Activated B cell treated with CpG ODN at 0.5 μM for 24 hours (primary cell): ENCODE measurements around the gene GPR146. TPM values are rescaled to one million over a fixed set of nuclear protein-coding genes. Genes with fewer than 3 reads are reported as not detected.

Experiments
- ATAC-seq: fragments of 200-7000 bp; cut with Tn5 transposase; one replicate; pipeline ENCODE4 v1.10.0; 2021; ENCODE audit warnings: low read depth, mild to moderate bottlenecking, moderate library complexity
- CTCF ChIA-PET: fragments of 350-600 bp; sonication (Branson Sonifier 250); formaldehyde crosslinking; loops from one replicate; lab custom pipeline; 2021; ENCODE audit warnings: antibody characterized with exemption; lab: Charles Lee
- POLR2A ChIA-PET: fragments of 350-600 bp; sonication (Branson Sonifier 250); formaldehyde crosslinking; loops from one replicate; lab custom pipeline; 2021; ENCODE audit warnings: antibody characterized with exemption; lab: Charles Lee
- DNase-seq: peaks from one replicate; pipeline ENCODE4 v3.0.0; 2022
- H3K27ac Mint-ChIP-seq: one replicate; pipeline ENCODE4 v1.8.0; 2020; ENCODE audit warnings: mixed read lengths
- H3K27me3 Mint-ChIP-seq: one replicate; pipeline ENCODE4 v1.8.0; 2021; ENCODE audit warnings: mixed read lengths
- H3K36me3 Mint-ChIP-seq: one replicate; pipeline ENCODE4 v1.8.0; 2021; ENCODE audit warnings: low read depth, mixed read lengths
- H3K4me1 Mint-ChIP-seq: one replicate; pipeline ENCODE4 v1.8.0; 2021; ENCODE audit warnings: mixed read lengths
- H3K4me3 Mint-ChIP-seq: one replicate; pipeline ENCODE4 v1.8.0; 2020; ENCODE audit warnings: mild to moderate bottlenecking, mixed read lengths
- H3K9me3 Mint-ChIP-seq: one replicate; pipeline ENCODE4 v1.8.0; 2020; ENCODE audit warnings: mixed read lengths
- CTCF ChIP-seq: fragments of 200-600 bp; IDR thresholded peaks from one replicate; pipeline ENCODE4 v1.8.0; 2022; ENCODE audit warnings: antibody characterized with exemption, mild to moderate bottlenecking
- intact Hi-C: fragments of 100-400 bp; cut with micrococcal nuclease; formaldehyde crosslinking; loops from one replicate; pipeline ENCODE4 v1.15.1; 2024
- total RNA-seq: library from RNA; stranded (reverse); gene quantifications from 2 replicates; pipeline ENCODE4 v1.2.3, GENCODE V29; 2022

GPR146 gene
- total RNA-seq, 1 donor from 2014 or later = 6.9 TPM

GRCh38 chr7:1020849-1021251 is 23.5 kb upstream of the GPR146 start:
- no peak overlapping the region for H3K4me3 Mint-ChIP-seq
- DNase-seq = no peak
- no peak overlapping the region for H3K27ac Mint-ChIP-seq
- intact Hi-C loops = loop anchor here (10.0 kb wide), 2 partner anchors 206 to 1294 kb away; partner anchors contain the start of gene SNX8
- H3K4me1 Mint-ChIP-seq = peaks cover 56% of the 10 kb centered on the region
- ATAC-seq = no peak
- no peaks in the 10 kb centered on the region for H3K9me3 Mint-ChIP-seq
- ChIA-PET CTCF (interaction anchor here (9.5 kb wide), 1 partner anchor 45 kb away, joined by 55 read pairs; no protein-coding TSS in a partner anchor), POLR2A (interaction anchor here (1.2 to 6.0 kb wide), 4 partner anchors 13 to 44 kb away, joined by 3 to 45 read pairs (median 12); partner anchors contain the start of gene GPR146)
- peaks cover 42% of the 10 kb centered on the region for H3K36me3 Mint-ChIP-seq
- H3K27me3 Mint-ChIP-seq = no peaks in the 10 kb centered on the region
- TF ChIP-seq CTCF = no peak

DNA sequence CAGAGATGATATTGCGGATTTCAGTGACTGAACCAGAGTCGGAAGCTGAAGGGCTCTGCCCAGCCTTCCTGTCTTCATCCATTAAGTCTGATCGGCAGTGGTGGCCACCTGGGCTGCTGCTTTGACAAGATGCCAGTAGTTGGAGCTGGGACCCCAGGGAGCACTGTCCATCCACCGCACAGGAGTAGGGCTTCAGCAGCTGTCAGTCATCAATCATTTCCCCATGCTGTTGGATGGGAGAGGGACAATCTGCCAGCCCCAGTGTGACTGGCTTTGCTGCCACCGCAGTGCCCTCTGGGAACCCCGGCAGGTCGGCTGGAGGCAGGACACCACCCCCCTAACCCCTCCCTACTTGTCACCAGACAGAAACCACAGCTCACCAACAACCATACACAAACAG is 23.0 kb upstream of the GPR146 start:
- no peak for TF ChIP-seq CTCF
- H3K27me3 Mint-ChIP-seq = no peaks in the 10 kb centered on the region
- H3K4me1 Mint-ChIP-seq = peaks cover 61% of the 10 kb centered on the region
- DNase-seq (no peak), ATAC-seq (no peak)
- peaks cover 47% of the 10 kb centered on the region for H3K36me3 Mint-ChIP-seq
- POLR2A ChIA-PET = interaction anchor here (2.7 to 6.0 kb wide), 3 partner anchors 17 to 44 kb away, joined by 11 to 45 read pairs (median 13); partner anchors contain the start of gene GPR146
- no peaks in the 10 kb centered on the region for H3K9me3 Mint-ChIP-seq
- H3K4me3 Mint-ChIP-seq = peak overlapping the region; percentile 28
- no peak overlapping the region for H3K27ac Mint-ChIP-seq
- intact Hi-C loops = loop anchor here (10.0 kb wide), 2 partner anchors 207 to 1293 kb away; partner anchors contain the start of gene SNX8
- CTCF ChIA-PET = interaction anchor here (1.1 to 9.5 kb wide), 2 partner anchors 23 to 44 kb away, joined by 6 to 55 read pairs; partner anchors contain the start of gene GPR146

DNA sequence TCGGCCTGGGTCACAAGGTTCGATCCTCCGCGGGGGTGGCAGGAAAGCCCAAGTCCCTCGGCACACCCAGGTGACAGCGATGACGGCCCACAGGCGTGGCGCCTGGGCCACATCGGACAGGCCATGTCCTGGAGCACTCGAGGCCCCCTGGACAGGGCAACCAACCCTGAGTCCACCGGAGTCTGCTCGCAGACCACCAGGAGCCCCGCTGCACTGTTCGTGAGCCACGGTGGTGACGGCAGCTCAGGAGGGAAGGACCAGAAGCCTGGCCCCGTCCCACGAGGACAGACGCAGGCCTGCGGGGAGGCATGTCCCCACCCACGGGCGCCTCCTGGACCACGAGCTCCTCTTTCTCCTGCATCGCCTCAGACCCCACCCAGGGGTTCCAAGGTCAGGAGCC is 22.4 kb upstream of the GPR146 start:
- ATAC-seq = no peak
- no peak for TF ChIP-seq CTCF
- no peak overlapping the region for H3K4me3 Mint-ChIP-seq
- H3K4me1 Mint-ChIP-seq = peaks cover 67% of the 10 kb centered on the region
- no peaks in the 10 kb centered on the region for H3K9me3 Mint-ChIP-seq
- H3K27ac Mint-ChIP-seq = no peak overlapping the region
- intact Hi-C loops = loop anchor here (10.0 kb wide), 2 partner anchors 207 to 1293 kb away; partner anchors contain the start of gene SNX8
- CTCF ChIA-PET = interaction anchor here (1.1 to 9.5 kb wide), 2 partner anchors 23 to 44 kb away, joined by 6 to 55 read pairs; partner anchors contain the start of gene GPR146
- POLR2A ChIA-PET = interaction anchor here (1.2 to 7.7 kb wide), 6 partner anchors 17 to 64 kb away, joined by 6 to 148 read pairs (median 14); partner anchors contain the start of genes COX19 and GPR146
- H3K36me3 Mint-ChIP-seq = peaks cover 52% of the 10 kb centered on the region
- H3K27me3 Mint-ChIP-seq = no peaks in the 10 kb centered on the region
- DNase-seq = no peak

GRCh38 chr7:1022356-1022755 is 22.0 kb upstream of the GPR146 start:
- no peak for TF ChIP-seq CTCF
- no peaks in the 10 kb centered on the region for H3K9me3 Mint-ChIP-seq

More at GRCh38 chr7:1022356-1022755, 22.0 kb upstream of the GPR146 start:
- ChIA-PET POLR2A (interaction anchor here (1.0 to 7.7 kb wide), 11 partner anchors 8 to 116 kb away, joined by 3 to 148 read pairs (median 7); partner anchors contain the start of genes COX19 and GPR146), CTCF (interaction anchor here (1.1 to 9.5 kb wide), 3 partner anchors 22 to 43 kb away, joined by 6 to 55 read pairs (median 31); partner anchors contain the start of gene GPR146)
- Mint-ChIP-seq H3K27me3 (no peaks in the 10 kb centered on the region), H3K4me3 (peak overlapping the region; percentile 82), H3K4me1 (peaks cover 70% of the 10 kb centered on the region), H3K27ac (peak overlapping the region; percentile 89), H3K36me3 (peaks cover 53% of the 10 kb centered on the region)
- no peak for ATAC-seq
- intact Hi-C loops = loop anchor here (10.0 kb wide), 2 partner anchors 208 to 1292 kb away; partner anchors contain the start of gene SNX8
- no peak for DNase-seq
